ENCODE data around the gene NKAIN2.
"Not testable (repeated sequence)": the region's sequence is repeated elsewhere in the genome, so short reads cannot be mapped to it uniquely, and the experiment has no call there.

NKAIN2 gene

GRCh38 chr6:124223611-124224345 lies 420.1 kb downstream of the NKAIN2 start:
- no peak for DNase-seq (ENCODE audit: low read depth)

GRCh38 chr6:124226396-124226795 lies 422.7 kb downstream of the NKAIN2 start:
- no peak for DNase-seq (ENCODE audit: low read depth)
- no peak overlapping the region for H3K4me3 ChIP-seq (ENCODE audit: low read depth, low read length)
- no peak for TF ChIP-seq CTCF (IDR thresholded peaks at IDR 0.05; ENCODE audit: low read depth, low read length, missing control alignments)

More at GRCh38 chr6:124223611-124224345, 420.1 kb downstream of the NKAIN2 start:
- no peak overlapping the region for H3K4me3 ChIP-seq (ENCODE audit: low read depth, low read length)
- no peak for TF ChIP-seq CTCF (IDR thresholded peaks at IDR 0.05; ENCODE audit: low read depth, low read length, missing control alignments)

GRCh38 chr6:124233221-124233620 lies 429.6 kb downstream of the NKAIN2 start:
- H3K4me3 ChIP-seq (ENCODE audit: low read depth, low read length), result no peak overlapping the region
- no peak for TF ChIP-seq CTCF (IDR thresholded peaks at IDR 0.05; ENCODE audit: low read depth, low read length, missing control alignments)
- no peak for DNase-seq (ENCODE audit: low read depth)

- TF ChIP-seq CTCF (IDR thresholded peaks at IDR 0.05; ENCODE audit: low read depth, low read length, missing control alignments), result no peak
- no peak for DNase-seq (ENCODE audit: low read depth)
Observed at GRCh38 chr6:124234801-124235200, 431.1 kb downstream of the NKAIN2 start.

GRCh38 chr6:124237911-124238310 lies 434.2 kb downstream of the NKAIN2 start:
- TF ChIP-seq CTCF (IDR thresholded peaks at IDR 0.05; ENCODE audit: low read depth, low read length, missing control alignments), result no peak
- DNase-seq (ENCODE audit: low read depth), result no peak
- H3K4me3 ChIP-seq (ENCODE audit: low read depth, low read length), result no peak overlapping the region

More at GRCh38 chr6:124234801-124235200, 431.1 kb downstream of the NKAIN2 start:
- no peak overlapping the region for H3K4me3 ChIP-seq (ENCODE audit: low read depth, low read length)

- not testable (repeated sequence) for DNase-seq (ENCODE audit: low read depth); H3K4me3 ChIP-seq (ENCODE audit: low read depth, low read length)
Observed at GRCh38 chr6:124238408-124238807, 434.7 kb downstream of the NKAIN2 start.

- no peak for TF ChIP-seq CTCF (IDR thresholded peaks at IDR 0.05; ENCODE audit: low read depth, low read length, missing control alignments)
Observed at GRCh38 chr6:124254941-124255685, 451.4 kb downstream of the NKAIN2 start.

More at GRCh38 chr6:124254941-124255685, 451.4 kb downstream of the NKAIN2 start:
- DNase-seq (ENCODE audit: low read depth), result no peak
- no peak overlapping the region for H3K4me3 ChIP-seq (ENCODE audit: low read depth, low read length)
